Stimulated activated CD8-positive, alpha-beta memory T cell treated with anti-CD3 and anti-CD28 coated beads, Interleukin-15, amount 100 ng/mL, for 1 hour (primary cell): ENCODE results near the gene EXOC6B.

Experiments used
- DNase-seq: peaks from one replicate; pipeline ENCODE4 v3.0.0-alpha.2; 2020; ENCODE audit warnings: low read depth

The EXOC6B gene

GRCh38 chr2:72731116-72731515 is 94.7 kb downstream of the EXOC6B start:
- DNase-seq, result no peak

GRCh38 chr2:72727356-72727755 is 98.5 kb downstream of the EXOC6B start:
- DNase-seq, result no peak

- no peak for DNase-seq
These were observed 102.0 kb downstream of the EXOC6B start for GRCh38 chr2:72723769-72724370.

- DNase-seq, result no peak
These were observed 103.3 kb downstream of the EXOC6B start for GRCh38 chr2:72722492-72723070.

- DNase-seq, result no peak
These were observed 106.4 kb downstream of the EXOC6B start for GRCh38 chr2:72719416-72719815.

- DNase-seq, result no peak
These were observed 107.0 kb downstream of the EXOC6B start for GRCh38 chr2:72718876-72719275.

GRCh38 chr2:72716601-72717000 is 109.2 kb downstream of the EXOC6B start:
- DNase-seq, result no peak

GRCh38 chr2:72713857-72714256 is 112.0 kb downstream of the EXOC6B start:
- no peak for DNase-seq

- DNase-seq, result no peak
These were observed 112.9 kb downstream of the EXOC6B start for GRCh38 chr2:72712977-72713376.

- DNase-seq, result no peak
These were observed 113.5 kb downstream of the EXOC6B start for GRCh38 chr2:72712304-72712703.

GRCh38 chr2:72710418-72711152 is 115.2 kb downstream of the EXOC6B start:
- DNase-seq, result no peak

- DNase-seq, result no peak
These were observed 117.6 kb downstream of the EXOC6B start for GRCh38 chr2:72708236-72708635.

GRCh38 chr2:72698300-72698699 is 127.5 kb downstream of the EXOC6B start:
- DNase-seq, result no peak

GRCh38 chr2:72696559-72696958 is 129.3 kb downstream of the EXOC6B start:
- DNase-seq, result no peak

- DNase-seq, result no peak
These were observed 130.2 kb downstream of the EXOC6B start for GRCh38 chr2:72695676-72696075.

- DNase-seq, result no peak
These were observed 130.9 kb downstream of the EXOC6B start for GRCh38 chr2:72694715-72695496.

GRCh38 chr2:72689579-72690195 is 136.1 kb downstream of the EXOC6B start:
- DNase-seq, result no peak

GRCh38 chr2:72685638-72686213 is 140.1 kb downstream of the EXOC6B start:
- no peak for DNase-seq

GRCh38 chr2:72682061-72682460 is 143.8 kb downstream of the EXOC6B start:
- DNase-seq, result no peak

- no peak for DNase-seq
These were observed 144.5 kb downstream of the EXOC6B start for GRCh38 chr2:72681016-72681995.

- no peak for DNase-seq
These were observed 147.8 kb downstream of the EXOC6B start for GRCh38 chr2:72678024-72678423.
